ENCODE results near the gene RIPPLY3.
"Not testable (repeated sequence)": the region's sequence is repeated elsewhere in the genome, so short reads cannot be mapped to it uniquely, and the experiment has no call there.

GRCh38 chr21:36995285-36995684 lies 11.2 kb upstream of the RIPPLY3 start:
- not testable (repeated sequence) for TF ChIP-seq CTCF, POLR2A (IDR thresholded peaks at IDR 0.05)
